ENCODE data around the gene PSG5.
"Not testable (repeated sequence)": the region's sequence is repeated elsewhere in the genome, so short reads cannot be mapped to it uniquely, and the experiment has no call there.

PSG5 gene

GRCh38 chr19:43203611-43204010 is 17.3 kb upstream of the PSG5 start:
- not testable (repeated sequence) for H3K27me3 ChIP-seq (ENCODE audit: control insufficient read depth, insufficient read depth, low read length); H3K9ac ChIP-seq (ENCODE audit: low read length); H3K4me3 ChIP-seq (ENCODE audit: low read length); H3K27ac ChIP-seq (ENCODE audit: low read depth, low read length); H3K36me3 ChIP-seq (ENCODE audit: control insufficient read depth, insufficient read depth, low read length); H3K4me1 ChIP-seq (ENCODE audit: control insufficient read depth, insufficient read depth, low read length)

GRCh38 chr19:43201891-43202290 is 15.6 kb upstream of the PSG5 start:
- not testable (repeated sequence) for H3K27me3 ChIP-seq (ENCODE audit: control insufficient read depth, insufficient read depth, low read length); H3K27ac ChIP-seq (ENCODE audit: low read depth, low read length); H3K36me3 ChIP-seq (ENCODE audit: control insufficient read depth, insufficient read depth, low read length); H3K9ac ChIP-seq (ENCODE audit: low read length); H3K4me1 ChIP-seq (ENCODE audit: control insufficient read depth, insufficient read depth, low read length); H3K4me3 ChIP-seq (ENCODE audit: low read length)

GRCh38 chr19:43201337-43201801 is 15.0 kb upstream of the PSG5 start:
- H3K27me3 ChIP-seq (ENCODE audit: control insufficient read depth, insufficient read depth, low read length); H3K4me3 ChIP-seq (ENCODE audit: low read length); H3K27ac ChIP-seq (ENCODE audit: low read depth, low read length); H3K9ac ChIP-seq (ENCODE audit: low read length); H3K36me3 ChIP-seq (ENCODE audit: control insufficient read depth, insufficient read depth, low read length); H3K4me1 ChIP-seq (ENCODE audit: control insufficient read depth, insufficient read depth, low read length): not testable (repeated sequence)

- H3K4me1 ChIP-seq (ENCODE audit: control insufficient read depth, insufficient read depth, low read length); H3K27ac ChIP-seq (ENCODE audit: low read depth, low read length); H3K4me3 ChIP-seq (ENCODE audit: low read length); H3K36me3 ChIP-seq (ENCODE audit: control insufficient read depth, insufficient read depth, low read length); H3K9ac ChIP-seq (ENCODE audit: low read length); H3K27me3 ChIP-seq (ENCODE audit: control insufficient read depth, insufficient read depth, low read length): not testable (repeated sequence)
Measured at GRCh38 chr19:43198686-43199419, 12.5 kb upstream of the PSG5 start.

- H3K9ac ChIP-seq (ENCODE audit: low read length); H3K4me3 ChIP-seq (ENCODE audit: low read length); H3K36me3 ChIP-seq (ENCODE audit: control insufficient read depth, insufficient read depth, low read length); H3K27me3 ChIP-seq (ENCODE audit: control insufficient read depth, insufficient read depth, low read length); H3K27ac ChIP-seq (ENCODE audit: low read depth, low read length); H3K4me1 ChIP-seq (ENCODE audit: control insufficient read depth, insufficient read depth, low read length): not testable (repeated sequence)
Measured at GRCh38 chr19:43197666-43198397, 11.5 kb upstream of the PSG5 start.

GRCh38 chr19:43194397-43194796 is 8.1 kb upstream of the PSG5 start:
- not testable (repeated sequence) for H3K4me1 ChIP-seq (ENCODE audit: control insufficient read depth, insufficient read depth, low read length); H3K27me3 ChIP-seq (ENCODE audit: control insufficient read depth, insufficient read depth, low read length)

GRCh38 chr19:43192381-43193155 is 6.2 kb upstream of the PSG5 start:
- not testable (repeated sequence) for H3K4me1 ChIP-seq (ENCODE audit: control insufficient read depth, insufficient read depth, low read length); H3K9ac ChIP-seq (ENCODE audit: low read length); H3K4me3 ChIP-seq (ENCODE audit: low read length); H3K27me3 ChIP-seq (ENCODE audit: control insufficient read depth, insufficient read depth, low read length); H3K27ac ChIP-seq (ENCODE audit: low read depth, low read length); H3K36me3 ChIP-seq (ENCODE audit: control insufficient read depth, insufficient read depth, low read length)

More at GRCh38 chr19:43194397-43194796, 8.1 kb upstream of the PSG5 start:
- not testable (repeated sequence) for H3K9ac ChIP-seq (ENCODE audit: low read length); H3K36me3 ChIP-seq (ENCODE audit: control insufficient read depth, insufficient read depth, low read length); H3K27ac ChIP-seq (ENCODE audit: low read depth, low read length); H3K4me3 ChIP-seq (ENCODE audit: low read length)

- not testable (repeated sequence) for H3K36me3 ChIP-seq (ENCODE audit: control insufficient read depth, insufficient read depth, low read length); H3K4me1 ChIP-seq (ENCODE audit: control insufficient read depth, insufficient read depth, low read length); H3K27ac ChIP-seq (ENCODE audit: low read depth, low read length); H3K4me3 ChIP-seq (ENCODE audit: low read length); H3K27me3 ChIP-seq (ENCODE audit: control insufficient read depth, insufficient read depth, low read length); H3K9ac ChIP-seq (ENCODE audit: low read length)
Measured at GRCh38 chr19:43188092-43188491, 1.8 kb upstream of the PSG5 start.

GRCh38 chr19:43181869-43182771 is 4.2 kb downstream of the PSG5 start:
- H3K27ac ChIP-seq (ENCODE audit: low read depth, low read length), result not testable (repeated sequence)

GRCh38 chr19:43179569-43180147 is 6.7 kb downstream of the PSG5 start:
- not testable (repeated sequence) for H3K27me3 ChIP-seq (ENCODE audit: control insufficient read depth, insufficient read depth, low read length); H3K27ac ChIP-seq (ENCODE audit: low read depth, low read length); H3K4me1 ChIP-seq (ENCODE audit: control insufficient read depth, insufficient read depth, low read length); H3K4me3 ChIP-seq (ENCODE audit: low read length); H3K36me3 ChIP-seq (ENCODE audit: control insufficient read depth, insufficient read depth, low read length); H3K9ac ChIP-seq (ENCODE audit: low read length)

More at GRCh38 chr19:43181869-43182771, 4.2 kb downstream of the PSG5 start:
- not testable (repeated sequence) for H3K4me3 ChIP-seq (ENCODE audit: low read length); H3K27me3 ChIP-seq (ENCODE audit: control insufficient read depth, insufficient read depth, low read length); H3K4me1 ChIP-seq (ENCODE audit: control insufficient read depth, insufficient read depth, low read length); H3K36me3 ChIP-seq (ENCODE audit: control insufficient read depth, insufficient read depth, low read length); H3K9ac ChIP-seq (ENCODE audit: low read length)

GRCh38 chr19:43178577-43178976 is 7.8 kb downstream of the PSG5 start:
- not testable (repeated sequence) for H3K36me3 ChIP-seq (ENCODE audit: control insufficient read depth, insufficient read depth, low read length); H3K4me1 ChIP-seq (ENCODE audit: control insufficient read depth, insufficient read depth, low read length); H3K4me3 ChIP-seq (ENCODE audit: low read length); H3K9ac ChIP-seq (ENCODE audit: low read length); H3K27ac ChIP-seq (ENCODE audit: low read depth, low read length); H3K27me3 ChIP-seq (ENCODE audit: control insufficient read depth, insufficient read depth, low read length)

All from rectal smooth muscle tissue (tissue), 1 donor.